ENCODE measurements around the gene PRSS38.

PRSS38 gene

GRCh38 chr1:227793948-227794816, 21.3 kb upstream of the PRSS38 start:
- Histone ChIP-seq H4K20me1 (ENCODE audit: insufficient read depth) (no peaks in the 10 kb centered on the region), H3K4me1 (ENCODE audit: low read depth, poor library complexity, severe bottlenecking) (no peaks in the 10 kb centered on the region), H3K27ac (no peak overlapping the region), H3K4me2 (no peak overlapping the region), H3K36me3 (ENCODE audit: insufficient read depth) (no peaks in the 10 kb centered on the region), H2AFZ (ENCODE audit: low read depth) (no peak overlapping the region), H3K27me3 (ENCODE audit: insufficient read depth, low read depth) (no peaks in the 10 kb centered on the region; the same call in 1 of the 2 replicates), H3K79me2 (ENCODE audit: insufficient read depth, low read depth) (no peaks in the 10 kb centered on the region), H3K9ac (no peak overlapping the region), H3K4me3 (IDR thresholded peaks at IDR 0.05; ENCODE audit: insufficient read depth, low read depth, low read length) (no peak overlapping the region)
- TF ChIP-seq CTCF (conservative IDR thresholded peaks at IDR 0.05; ENCODE audit: low read depth, low read length) = no peak

- no peak overlapping the region for H3K4me3 ChIP-seq (IDR thresholded peaks at IDR 0.05; ENCODE audit: insufficient read depth, low read depth, low read length)
- no peaks in the 10 kb centered on the region for H3K79me2 ChIP-seq (ENCODE audit: insufficient read depth, low read depth)
- H3K4me1 ChIP-seq (ENCODE audit: low read depth, poor library complexity, severe bottlenecking) = no peaks in the 10 kb centered on the region
- H3K4me2 ChIP-seq = no peak overlapping the region
- H3K9ac ChIP-seq = no peak overlapping the region
- H2AFZ ChIP-seq (ENCODE audit: low read depth) = no peak overlapping the region
- no peaks in the 10 kb centered on the region for H4K20me1 ChIP-seq (ENCODE audit: insufficient read depth)
- no peaks in the 10 kb centered on the region for H3K36me3 ChIP-seq (ENCODE audit: insufficient read depth)
- no peak for TF ChIP-seq CTCF (conservative IDR thresholded peaks at IDR 0.05; ENCODE audit: low read depth, low read length)
- no peak overlapping the region for H3K27ac ChIP-seq
- no peaks in the 10 kb centered on the region; the same call in 1 of the 2 replicates for H3K27me3 ChIP-seq (ENCODE audit: insufficient read depth, low read depth)
These were observed 20.7 kb upstream of the PRSS38 start for GRCh38 chr1:227794817-227795192.

GRCh38 chr1:227795732-227796131, 19.7 kb upstream of the PRSS38 start:
- H3K27me3 ChIP-seq (ENCODE audit: insufficient read depth, low read depth) = no peaks in the 10 kb centered on the region
- no peak for TF ChIP-seq CTCF (conservative IDR thresholded peaks at IDR 0.05; ENCODE audit: low read depth, low read length)
- no peak overlapping the region for H3K27ac ChIP-seq
- no peaks in the 10 kb centered on the region for H3K4me1 ChIP-seq (ENCODE audit: low read depth, poor library complexity, severe bottlenecking)
- no peak overlapping the region for H2AFZ ChIP-seq (ENCODE audit: low read depth)
- H4K20me1 ChIP-seq (ENCODE audit: insufficient read depth) = no peaks in the 10 kb centered on the region
- no peak overlapping the region for H3K4me2 ChIP-seq
- no peak overlapping the region for H3K4me3 ChIP-seq (IDR thresholded peaks at IDR 0.05; ENCODE audit: insufficient read depth, low read depth, low read length)
- no peaks in the 10 kb centered on the region for H3K36me3 ChIP-seq (ENCODE audit: insufficient read depth)
- no peaks in the 10 kb centered on the region for H3K79me2 ChIP-seq (ENCODE audit: insufficient read depth, low read depth)
- H3K9ac ChIP-seq = no peak overlapping the region

GRCh38 chr1:227796359-227796915, 19.0 kb upstream of the PRSS38 start:
- H3K27me3 ChIP-seq (ENCODE audit: insufficient read depth, low read depth) = no peaks in the 10 kb centered on the region
- H3K4me3 ChIP-seq (IDR thresholded peaks at IDR 0.05; ENCODE audit: insufficient read depth, low read depth, low read length) = no peak overlapping the region
- no peaks in the 10 kb centered on the region for H3K36me3 ChIP-seq (ENCODE audit: insufficient read depth)
- no peak overlapping the region for H3K4me2 ChIP-seq
- no peak overlapping the region for H3K9ac ChIP-seq
- H4K20me1 ChIP-seq (ENCODE audit: insufficient read depth) = no peaks in the 10 kb centered on the region
- no peak overlapping the region for H2AFZ ChIP-seq (ENCODE audit: low read depth)
- no peaks in the 10 kb centered on the region for H3K79me2 ChIP-seq (ENCODE audit: insufficient read depth, low read depth)
- no peak for TF ChIP-seq CTCF (conservative IDR thresholded peaks at IDR 0.05; ENCODE audit: low read depth, low read length)
- H3K4me1 ChIP-seq (ENCODE audit: low read depth, poor library complexity, severe bottlenecking) = no peaks in the 10 kb centered on the region
- H3K27ac ChIP-seq = no peak overlapping the region

All from KMS-11 (cell line).